ENCODE data around the gene FAM171A2.
A peak's percentile ranks its signal among the peaks of the same experiment; 100 is the strongest.
"Not testable (repeated sequence)": the region's sequence is repeated elsewhere in the genome, so short reads cannot be mapped to it uniquely, and the experiment has no call there.

The FAM171A2 gene

DNA sequence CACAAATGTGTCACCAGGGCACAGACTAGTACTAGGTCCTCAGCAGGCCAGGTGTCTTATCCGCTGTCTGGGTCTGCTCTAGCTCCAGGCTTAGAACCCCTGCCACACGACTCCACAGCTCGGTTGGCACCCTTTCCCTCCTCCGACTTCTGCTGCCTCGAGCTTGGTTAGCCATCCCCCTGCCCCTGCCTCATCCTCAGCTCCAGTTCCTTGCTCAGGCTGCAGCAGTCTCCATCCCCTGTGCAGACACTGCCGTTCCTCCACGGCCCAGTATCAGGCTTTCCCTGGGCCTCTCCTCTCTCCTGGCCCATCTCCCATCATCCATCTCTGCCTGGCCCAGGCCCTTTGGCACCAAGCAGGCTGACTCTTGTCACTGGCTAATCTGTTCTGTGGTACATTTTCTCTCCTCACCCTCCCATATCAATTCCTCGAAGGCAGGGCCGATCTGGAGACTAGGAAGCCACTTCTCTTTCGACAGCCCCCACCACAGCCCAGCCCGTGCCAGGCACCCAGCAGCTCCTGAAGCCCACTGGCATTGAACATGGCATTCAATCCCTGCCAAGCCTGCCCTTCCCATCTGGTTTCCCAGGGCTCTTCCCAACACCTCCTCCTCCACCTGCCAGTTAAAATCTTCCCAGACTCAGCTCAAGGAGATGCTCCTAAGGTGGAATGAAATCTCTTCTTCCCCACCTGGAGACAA, 20.0 kb downstream of the FAM171A2 start:
- DNase-seq = no peak

DNA sequence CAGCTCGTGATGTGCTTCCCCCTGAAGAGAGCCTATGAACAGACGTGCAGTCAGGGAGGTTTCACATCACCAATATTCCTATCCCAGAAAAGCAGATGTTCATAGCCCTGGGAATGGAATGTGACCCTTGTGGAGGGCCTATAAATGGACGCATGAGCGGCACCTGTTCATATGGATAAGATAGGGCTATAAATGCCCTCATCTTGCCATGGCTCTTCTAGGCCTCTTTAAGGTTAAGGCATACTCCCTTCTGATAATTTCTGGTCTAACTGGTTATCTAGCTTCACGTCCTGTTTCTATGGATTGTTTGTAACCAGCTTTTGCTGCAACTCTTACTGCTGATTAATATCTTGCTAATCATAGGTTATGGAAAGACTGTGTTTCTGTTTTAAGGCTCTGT, 23.1 kb downstream of the FAM171A2 start:
- not testable (repeated sequence) for DNase-seq

DNA sequence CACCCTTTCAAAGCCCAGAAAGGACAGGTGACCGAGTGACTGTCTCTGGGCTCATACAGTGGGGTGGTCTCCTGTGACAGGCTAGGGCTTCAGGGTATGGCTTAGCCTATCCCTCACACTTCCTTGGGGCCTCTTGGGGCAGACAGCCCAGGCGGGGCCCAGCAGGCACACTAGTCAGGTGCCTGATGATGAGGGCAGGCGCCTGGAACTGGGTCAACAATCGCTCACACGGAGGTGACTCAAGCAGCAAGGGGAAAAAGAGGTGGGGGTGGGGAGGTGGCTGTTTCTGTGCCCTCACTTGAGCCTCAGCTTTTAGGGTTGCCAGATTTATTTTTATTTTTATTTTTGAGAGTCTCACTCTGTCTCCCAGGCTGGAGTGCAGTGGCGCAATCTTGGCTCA, 25.0 kb downstream of the FAM171A2 start:
- DNase-seq = no peak

DNA sequence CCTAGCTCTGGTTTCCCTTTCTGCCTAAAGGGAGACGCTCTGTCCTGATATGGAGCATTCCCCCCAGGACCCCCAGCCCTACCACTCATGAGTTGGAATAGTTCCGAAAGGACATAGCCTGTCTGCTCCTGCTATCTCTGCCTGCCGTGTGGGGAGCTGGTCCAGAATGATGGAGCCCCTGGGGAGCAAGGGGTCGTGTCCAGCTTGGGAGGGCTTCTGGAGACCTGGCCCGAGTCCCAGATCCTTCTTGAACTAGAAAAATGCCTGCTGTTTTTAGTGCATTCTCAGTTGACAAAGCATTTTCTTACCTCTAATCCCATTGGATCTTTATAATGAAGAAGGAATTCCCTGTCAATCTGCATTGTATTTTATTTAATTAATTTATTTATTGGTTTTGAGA, 27.7 kb downstream of the FAM171A2 start:
- DNase-seq = no peak

DNA sequence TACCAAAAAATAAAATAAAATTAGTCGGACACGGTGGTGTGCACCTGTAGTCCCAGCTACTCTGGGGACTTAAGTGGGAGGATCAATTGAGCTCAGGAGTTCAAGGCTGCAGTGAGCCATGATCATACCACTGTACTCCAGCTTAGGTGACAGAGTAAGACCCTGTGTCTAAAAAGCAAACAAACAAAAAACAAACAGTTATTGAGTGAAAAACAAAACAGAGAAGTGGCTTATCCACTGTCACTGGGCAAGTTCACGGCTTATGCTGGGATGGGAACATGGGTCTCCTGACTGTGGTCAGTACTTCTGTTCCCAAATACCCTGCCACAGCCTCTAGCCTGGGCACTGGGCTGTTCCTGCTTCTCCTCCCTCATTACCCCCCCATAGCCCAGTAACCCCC, 28.1 kb downstream of the FAM171A2 start:
- no peak for DNase-seq

DNA sequence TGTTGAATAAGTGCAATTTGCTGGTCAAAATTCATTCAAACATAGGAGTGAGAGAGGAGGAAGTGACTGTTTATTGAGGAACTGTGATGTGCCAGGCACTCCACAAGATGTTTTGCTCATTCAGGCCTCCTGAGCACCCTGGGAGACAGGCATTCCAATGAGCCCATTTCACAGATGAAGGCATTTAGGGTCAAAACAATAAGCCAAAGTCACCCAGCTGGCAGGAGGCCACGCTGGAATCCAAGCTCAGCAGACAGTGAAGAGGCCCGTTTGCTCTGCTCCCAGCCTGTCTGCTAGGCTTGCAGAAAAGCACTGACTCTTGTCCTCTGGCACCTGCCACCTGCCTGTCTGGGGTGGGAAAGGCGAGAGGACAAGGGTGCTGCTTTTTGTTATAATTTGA, 28.9 kb downstream of the FAM171A2 start:
- DNase-seq = no peak

DNA sequence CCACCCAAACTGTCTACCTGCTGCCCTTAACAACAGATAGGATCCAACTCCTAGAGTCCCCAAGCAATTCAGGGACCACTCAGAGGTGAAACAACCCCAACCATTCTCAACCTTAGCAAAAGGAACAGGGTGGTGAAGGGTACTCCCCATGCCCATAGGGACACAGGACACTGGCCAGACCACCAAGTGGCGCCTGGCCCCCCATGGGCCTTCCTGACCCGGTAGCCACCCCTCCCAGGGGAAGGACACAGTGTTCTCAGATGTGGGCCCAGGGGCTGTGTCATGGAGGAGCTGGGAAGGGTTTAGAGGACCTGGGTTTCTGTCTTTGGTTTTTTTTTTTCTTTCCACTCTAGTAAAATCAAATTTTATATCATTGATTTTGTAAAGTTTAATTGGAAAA, 29.3 kb downstream of the FAM171A2 start:
- no peak for DNase-seq

DNA sequence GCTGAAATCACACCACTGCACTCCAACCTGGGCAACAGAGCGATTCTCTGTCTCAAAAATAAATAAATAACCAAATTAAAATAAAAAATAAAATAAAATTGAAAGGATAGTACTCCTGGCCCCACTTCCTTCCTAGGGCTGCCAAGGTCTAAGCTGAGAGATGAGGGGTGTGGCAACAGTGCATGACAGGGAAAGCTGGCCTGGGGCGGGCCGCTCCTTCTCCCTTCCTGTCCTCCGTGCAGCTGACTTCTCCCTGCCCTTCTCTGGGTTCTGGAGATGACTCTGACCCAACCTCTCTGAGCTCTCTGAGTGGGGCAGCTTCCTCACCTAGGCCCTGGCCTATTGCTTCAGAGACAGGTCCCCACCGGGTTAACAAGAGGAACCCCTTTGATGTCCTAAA, 30.3 kb downstream of the FAM171A2 start:
- no peak for DNase-seq

DNA sequence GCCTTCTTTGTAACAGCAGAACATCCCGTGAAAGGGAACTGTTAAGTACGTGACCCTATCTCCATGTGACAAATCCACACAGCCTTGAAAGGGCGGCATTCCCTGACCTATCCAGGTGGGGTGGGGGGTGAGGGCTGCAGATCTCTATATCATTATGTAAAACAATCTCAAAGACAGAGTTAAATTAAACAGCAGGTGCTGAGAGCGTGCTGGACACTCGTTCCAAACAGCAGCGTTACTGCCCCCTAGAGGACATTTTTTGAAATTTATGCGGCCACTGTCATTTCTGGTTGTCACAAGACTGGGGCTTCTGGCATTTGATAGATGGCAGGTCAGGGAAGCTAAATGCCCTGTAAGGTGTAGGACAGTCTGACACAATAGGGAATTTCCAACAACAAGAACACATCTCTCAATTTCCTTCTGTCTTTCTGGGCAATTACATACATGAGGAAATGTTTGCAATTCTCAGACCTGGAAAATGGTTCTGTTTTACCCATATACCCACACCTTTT, 32.3 kb downstream of the FAM171A2 start:
- DNase-seq = peak; percentile 42 to 66

DNA sequence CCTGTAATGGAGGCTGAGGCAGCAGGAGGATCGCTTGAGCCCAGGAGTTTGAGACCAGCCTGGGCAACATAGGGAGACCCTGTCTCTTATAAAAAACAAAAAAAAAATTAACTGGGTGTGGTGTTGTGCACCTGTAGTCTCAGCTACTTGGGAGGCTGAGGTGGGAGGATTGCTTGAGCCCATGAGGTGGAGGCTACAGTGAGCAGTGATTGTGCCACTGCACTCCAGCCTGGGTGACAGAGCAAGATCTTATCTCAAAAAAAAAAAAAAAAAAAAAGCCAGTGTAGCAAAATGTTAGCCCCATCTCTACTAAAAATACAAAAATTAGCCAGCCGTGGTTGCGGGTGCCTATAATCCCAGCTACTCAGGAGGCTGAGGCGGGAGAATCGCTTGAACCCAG, 33.4 kb downstream of the FAM171A2 start:
- not testable (repeated sequence) for DNase-seq

DNA sequence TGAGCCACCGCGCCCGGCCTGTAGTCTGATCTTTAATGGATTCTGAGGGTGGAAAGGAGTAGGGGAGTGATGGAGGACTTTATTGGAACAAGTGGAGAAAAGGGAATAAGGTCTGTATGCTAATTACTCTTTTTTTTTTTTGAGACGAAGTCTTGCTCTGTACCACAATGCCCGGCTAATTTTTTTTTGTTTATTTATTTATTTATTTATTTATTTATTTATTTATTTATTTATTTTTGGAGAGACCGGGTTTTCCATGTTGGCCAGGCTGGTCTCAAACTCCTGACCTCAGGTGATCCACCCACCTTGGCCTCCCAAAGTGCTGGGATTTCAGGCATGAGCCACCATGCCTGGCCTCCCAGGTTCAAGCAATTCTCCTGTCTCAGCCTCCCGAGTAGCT, 34.1 kb downstream of the FAM171A2 start:
- DNase-seq = not testable (repeated sequence)

DNA sequence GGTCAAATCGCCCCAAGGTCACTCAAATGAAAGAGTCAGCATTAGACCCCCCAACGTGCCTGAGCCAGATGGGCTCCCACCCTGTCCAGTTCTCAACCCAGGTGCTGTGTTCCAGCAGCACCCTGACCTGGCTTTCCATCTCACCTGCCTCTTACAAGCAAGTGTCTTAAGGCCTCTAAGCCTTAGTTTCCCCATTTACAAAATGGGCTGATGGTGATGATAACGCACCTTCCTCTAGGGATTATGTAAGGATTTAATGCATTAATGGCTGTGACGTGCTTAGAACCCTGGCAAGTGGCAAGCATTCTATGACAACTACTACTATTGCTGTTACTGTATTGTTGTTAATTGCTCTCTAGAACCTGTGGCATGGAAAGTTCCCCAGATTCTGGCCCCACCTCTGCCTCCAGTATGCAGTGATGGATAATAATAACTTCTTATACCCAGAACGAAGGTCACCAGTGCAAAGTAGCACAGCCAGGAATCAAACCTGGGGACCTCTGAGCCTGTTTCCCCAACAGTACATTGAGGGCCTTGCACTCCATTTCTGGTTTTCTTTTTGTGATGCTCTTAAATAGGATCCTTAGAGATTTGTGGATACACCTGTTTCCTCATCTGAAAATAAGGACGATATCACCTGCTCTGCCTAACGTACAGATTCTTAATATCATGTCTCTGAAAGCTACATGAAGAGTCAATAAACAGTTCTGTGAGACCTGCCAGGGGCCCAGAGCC, 35.8 kb downstream of the FAM171A2 start:
- no peak for DNase-seq

DNA sequence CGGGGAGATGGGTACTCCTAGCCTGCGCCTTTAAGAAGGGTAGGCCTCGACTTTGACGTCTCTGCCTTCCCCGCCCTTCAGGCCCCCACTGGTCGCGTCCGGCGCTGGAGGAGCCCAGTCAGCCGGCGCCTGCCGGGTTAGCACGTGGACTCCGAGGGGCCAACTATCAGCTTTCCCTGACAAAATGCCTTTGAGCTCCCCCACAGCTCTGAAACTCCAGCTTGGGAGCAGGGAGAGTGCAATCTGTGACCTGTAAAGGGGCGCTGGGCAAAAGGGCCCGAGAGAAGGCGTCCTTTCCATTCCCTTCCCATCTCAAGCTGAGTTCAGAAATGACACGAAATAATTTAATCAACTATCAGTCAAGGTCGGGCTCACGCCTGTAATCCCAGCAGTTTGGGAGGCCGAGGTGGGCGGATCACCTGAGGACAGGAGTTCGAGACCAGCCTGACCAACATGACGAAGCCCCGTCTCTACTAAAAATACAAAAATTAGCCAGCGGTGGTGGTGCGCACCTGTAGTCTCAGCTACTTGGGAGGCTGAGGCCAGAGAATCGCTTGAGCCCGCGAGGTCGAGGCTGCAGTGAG, 36.7 kb downstream of the FAM171A2 start:
- peak; percentile 58 to 92 for DNase-seq

DNA sequence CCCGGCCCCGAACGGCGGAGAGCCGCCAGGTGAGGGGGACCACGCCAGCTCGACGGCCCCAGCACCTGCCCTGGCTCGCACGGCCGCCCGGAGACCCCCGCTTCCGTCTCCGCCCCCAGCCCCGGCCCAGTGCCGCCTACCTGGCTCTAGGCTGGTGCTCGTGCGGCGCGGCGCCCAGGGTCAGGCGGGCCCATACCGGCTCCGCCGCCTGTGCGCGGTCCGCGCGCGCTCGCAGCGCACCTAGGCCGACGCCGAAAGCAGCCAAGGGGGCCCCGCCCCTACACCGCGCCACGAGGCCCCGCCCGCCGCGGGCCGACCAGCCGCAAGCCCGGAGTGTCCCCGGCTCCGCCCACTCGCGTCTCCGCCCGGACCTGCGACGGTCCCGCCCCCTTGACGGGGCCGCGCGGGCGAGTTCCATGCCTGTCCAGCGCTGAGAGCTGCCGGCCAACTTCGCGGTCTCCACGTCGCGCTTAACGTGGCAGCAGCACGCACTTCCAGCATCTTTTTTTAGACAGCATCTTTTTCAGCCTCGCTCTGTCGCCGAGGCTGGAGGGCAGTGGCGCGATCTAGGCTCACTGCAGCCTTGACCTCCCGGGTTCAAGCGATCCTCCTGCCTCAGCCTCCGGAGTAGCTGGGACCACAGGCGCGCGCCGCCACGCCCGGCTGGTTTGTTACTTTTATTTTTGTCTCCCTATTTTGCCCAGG, 38.9 kb downstream of the FAM171A2 start, which contains the start of gene SLC25A39:
SLC25A39 (minus strand) TSS at position 253 of the 705 bp plus-strand sequence. CDS start 1,261 bp downstream, outside the sequence.
- peak; percentile 74 to 92 for DNase-seq

DNA sequence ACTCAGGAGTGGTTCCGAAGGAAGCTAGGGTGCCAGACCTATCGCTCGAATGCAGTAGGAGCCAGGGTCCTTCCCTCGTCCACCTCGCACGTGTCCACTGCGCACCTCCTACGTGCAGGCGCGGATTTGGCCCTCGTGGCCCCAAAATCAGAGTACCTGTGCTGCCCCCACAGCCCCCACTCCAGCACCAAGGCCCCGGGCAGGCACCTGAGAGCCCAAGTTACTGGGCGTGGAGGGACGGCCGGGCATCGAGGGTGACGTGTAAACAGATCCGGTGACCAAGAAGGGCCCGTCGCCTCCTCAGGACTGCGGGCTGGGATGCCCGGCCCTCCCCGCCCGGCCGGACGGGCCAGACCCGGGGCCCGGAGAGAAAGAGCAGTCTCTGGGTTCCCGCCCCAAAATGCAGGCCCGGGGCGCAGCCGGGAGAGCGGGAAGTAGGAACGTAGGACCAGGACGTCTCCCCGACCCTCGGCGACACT, 39.5 kb downstream of the FAM171A2 start:
- DNase-seq = no peak

DNA sequence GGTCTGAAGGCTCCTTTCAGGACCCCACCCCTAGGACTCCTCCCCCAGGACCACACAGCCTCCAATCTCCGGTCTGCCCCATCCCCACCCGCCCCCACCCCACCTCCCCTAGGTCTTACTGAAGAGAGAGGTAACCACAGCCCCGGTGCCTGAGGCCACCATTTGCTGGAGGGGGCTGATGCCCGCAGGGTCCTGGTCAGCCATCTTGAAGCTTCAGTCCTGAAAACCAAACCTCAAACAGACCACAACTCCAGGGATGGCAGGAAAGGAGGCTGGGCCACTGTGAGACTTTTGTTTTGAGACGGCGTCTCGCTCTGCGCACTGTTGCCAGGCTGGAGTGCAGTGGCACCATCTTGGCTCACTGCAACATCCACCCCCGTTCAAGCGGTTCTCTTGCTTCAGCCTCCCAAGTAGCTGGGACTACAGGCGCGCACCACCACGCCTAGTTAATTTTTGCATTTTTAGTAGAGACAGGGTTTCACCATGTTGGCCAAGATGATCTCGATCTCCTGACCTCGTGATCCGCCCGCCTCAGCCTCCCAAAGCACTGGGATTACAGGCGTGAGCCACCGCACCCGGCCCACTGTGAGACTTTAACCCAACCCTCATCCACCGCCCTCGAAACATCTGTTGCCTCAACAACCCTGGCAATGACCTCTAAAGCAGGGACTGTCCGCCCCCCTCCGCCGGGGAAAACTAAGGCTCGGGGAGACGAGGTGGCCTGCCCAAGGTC, 40.1 kb downstream of the FAM171A2 start:
- DNase-seq = no peak

DNA sequence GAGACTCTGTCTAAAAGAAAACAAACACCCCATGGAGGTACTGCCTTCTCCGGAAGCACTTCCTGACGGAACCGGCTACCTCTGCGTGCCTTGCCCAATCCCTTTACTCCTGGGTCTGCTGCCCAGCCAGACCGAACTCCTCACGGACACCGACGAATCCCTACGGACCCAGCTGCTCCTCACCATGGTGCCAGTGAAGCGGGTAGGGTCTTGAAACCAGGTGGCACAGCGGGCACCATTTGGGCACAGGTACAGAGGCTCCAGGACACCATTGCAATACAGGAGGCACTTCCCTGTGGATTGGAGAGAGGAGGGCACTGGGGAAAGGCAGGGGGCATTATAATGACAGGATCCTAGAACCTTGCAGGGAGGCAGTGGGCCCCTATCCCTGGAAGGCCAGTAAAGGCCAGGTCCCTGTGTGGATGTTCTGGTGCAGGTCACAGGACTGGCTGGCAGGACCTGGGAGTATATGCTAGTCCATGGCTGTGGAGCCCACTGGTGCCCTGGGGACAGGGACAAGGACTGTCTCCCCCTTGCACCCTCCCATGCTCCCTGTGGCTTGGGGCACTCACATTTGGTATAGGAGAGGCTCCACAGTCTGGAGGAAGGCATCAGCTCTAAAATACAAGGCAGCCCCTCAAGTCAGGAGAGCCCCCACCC, 41.3 kb downstream of the FAM171A2 start:
- DNase-seq = no peak

DNA sequence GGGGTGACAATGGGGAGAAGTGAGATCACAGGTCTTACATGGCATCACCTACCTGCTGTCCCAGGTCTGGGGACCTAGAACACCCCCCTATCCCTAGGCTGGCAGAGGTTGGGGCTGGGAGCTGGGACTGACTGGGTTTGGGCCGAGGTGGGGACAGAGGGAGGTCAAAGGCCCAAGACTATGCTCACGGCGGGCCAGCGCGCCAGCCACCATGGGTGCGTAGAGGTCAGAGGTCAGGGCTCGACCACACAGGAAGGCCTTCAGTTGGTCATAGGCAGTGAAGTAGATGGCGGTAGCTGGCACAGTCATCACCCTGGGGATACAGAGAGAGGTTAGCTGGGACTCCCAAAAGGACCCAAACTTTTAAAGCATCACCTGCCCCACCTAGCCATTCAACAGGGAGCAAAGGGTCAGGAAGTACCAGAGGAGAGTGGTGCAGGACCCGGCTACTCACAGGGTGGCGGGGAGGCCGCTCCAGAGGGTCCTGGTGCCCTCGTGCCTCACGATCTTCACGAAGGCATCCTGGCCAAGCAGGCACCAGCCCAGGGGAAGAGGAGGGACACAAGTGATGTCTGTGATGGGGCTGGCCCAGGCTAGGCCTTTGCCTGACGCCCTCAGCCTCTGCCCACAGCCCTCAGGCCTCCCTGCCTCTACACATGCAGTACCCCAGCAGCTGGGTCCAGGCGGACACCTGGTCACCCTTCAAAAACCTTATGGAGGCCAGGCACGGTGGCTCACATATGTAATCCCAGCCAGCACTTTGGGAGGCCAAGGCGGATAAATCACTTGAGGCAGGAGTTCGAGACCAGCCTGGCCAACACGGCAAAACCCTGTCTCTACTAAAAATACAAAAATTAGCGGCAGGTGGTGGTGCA, 42.2 kb downstream of the FAM171A2 start:
- DNase-seq = no peak

DNA sequence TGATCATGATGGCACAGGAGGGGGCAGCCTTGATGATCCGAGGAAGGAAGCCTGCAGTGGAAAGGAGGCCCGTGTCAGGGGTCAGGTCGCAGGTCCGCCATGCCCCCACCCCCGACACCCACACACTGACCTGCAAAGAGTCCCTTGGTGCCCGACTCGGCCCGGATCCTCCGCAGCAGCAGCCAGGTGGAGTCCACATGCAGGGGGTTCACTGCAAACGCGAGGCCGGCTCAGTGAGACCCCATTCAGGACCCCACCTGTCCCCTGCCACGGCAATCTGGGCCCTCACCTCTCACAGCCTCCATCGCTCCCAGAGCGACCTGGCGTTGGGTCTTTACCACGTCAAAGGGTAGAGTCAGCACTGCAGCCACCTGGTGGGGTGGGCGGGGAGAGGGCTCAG, 43.6 kb downstream of the FAM171A2 start:
- no peak for DNase-seq

DNA sequence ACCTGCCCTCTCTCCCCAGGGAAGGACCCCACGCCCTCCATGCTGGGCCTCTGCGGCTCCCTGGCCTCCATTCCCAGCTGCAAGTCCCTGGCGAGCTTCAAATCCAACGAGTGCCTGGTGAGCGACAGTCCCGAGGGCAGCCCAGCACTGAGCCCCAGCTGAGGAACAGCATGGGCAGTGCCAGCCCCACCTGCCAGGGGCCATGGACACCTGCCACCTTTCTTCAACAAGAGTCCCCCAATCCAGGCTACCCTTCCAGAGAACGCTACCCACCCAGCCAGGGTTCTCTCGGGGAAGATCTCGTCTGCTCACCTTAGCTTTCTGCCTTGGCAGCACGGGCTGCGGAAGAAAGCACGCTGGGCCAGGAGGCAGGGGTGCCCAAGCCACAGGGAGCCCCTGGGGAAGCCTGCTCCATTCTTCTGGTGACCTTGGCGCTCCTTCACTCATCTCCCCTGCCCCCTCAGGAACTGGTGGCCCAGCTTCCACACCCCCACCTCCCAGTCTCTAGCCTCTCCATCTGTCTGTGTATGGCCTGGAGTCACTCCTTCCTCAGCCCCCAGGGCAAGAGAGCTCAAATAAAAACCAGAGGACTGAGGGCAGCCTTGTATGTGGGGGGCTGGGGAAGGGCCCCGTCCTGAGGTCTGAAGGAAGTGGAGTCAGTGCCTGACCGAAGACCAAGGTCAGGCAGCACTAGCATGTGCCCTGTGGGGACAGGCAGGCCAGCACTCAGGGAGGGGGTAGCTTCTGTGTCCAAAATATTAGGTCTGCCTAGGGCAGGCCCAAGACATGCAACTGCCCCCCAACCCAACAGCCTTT, 45.4 kb downstream of the FAM171A2 start:
- DNase-seq = no peak
